Sigmoid colon (tissue), 4 donors: Measurements from ENCODE around the gene SEC62.

Source experiments
- EP300 ChIP-seq, 4 donors: sonication (generic); formaldehyde crosslinking; IDR thresholded peaks; one replicate each; pipeline ENCODE4 v1.6.1; 2017; ENCODE audit warnings: antibody characterized with exemption in 4 of 4
- POLR2A ChIP-seq, 2 donors: fragments of 450-650 bp; IDR thresholded peaks; one replicate each; pipeline ENCODE4 v1.6.1; 2016; ENCODE audit warnings: antibody characterized with exemption in 2 of 2, mild to moderate bottlenecking in 2 of 2, moderate library complexity in 2 of 2
- POLR2AphosphoS5 ChIP-seq, 4 donors: sonication (generic); formaldehyde crosslinking; IDR thresholded peaks; one replicate each; pipeline ENCODE4 v1.6.1; 2017; ENCODE audit warnings: antibody characterized with exemption in 4 of 4
- TF ChIP-seq, protein P1 (sequence below), 4 experiments: fragments of 450-650 bp in 3 of 4; fragments of 200-600 bp in 1 of 4; IDR thresholded peaks; one replicate each; pipeline ENCODE4 v1.5.1; 2016 to 2019; ENCODE audit warnings: antibody characterized with exemption in 4 of 4, mild to moderate bottlenecking in 3 of 4, moderate library complexity in 2 of 4

DNA sequence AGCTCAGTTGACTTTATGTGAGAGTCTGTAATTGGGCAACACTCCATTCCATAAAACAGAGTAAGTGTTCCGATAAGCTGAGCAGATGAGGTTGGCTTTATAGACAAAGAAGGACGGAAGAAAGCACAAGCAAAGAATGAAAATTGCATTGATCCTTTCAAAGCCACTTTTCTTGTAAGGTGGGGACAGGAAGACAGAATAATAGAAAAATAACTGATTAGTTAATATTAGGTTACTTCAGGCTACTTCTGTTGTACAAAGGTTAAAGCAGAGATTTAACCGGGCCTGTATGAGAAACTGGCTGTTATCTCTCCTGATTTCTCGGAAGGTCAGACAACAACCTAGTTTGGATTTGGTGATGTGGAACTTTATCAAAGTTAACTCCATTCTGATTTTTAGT is 55.7 kb downstream of the SEC62 start:
- TF ChIP-seq, protein P1, sequence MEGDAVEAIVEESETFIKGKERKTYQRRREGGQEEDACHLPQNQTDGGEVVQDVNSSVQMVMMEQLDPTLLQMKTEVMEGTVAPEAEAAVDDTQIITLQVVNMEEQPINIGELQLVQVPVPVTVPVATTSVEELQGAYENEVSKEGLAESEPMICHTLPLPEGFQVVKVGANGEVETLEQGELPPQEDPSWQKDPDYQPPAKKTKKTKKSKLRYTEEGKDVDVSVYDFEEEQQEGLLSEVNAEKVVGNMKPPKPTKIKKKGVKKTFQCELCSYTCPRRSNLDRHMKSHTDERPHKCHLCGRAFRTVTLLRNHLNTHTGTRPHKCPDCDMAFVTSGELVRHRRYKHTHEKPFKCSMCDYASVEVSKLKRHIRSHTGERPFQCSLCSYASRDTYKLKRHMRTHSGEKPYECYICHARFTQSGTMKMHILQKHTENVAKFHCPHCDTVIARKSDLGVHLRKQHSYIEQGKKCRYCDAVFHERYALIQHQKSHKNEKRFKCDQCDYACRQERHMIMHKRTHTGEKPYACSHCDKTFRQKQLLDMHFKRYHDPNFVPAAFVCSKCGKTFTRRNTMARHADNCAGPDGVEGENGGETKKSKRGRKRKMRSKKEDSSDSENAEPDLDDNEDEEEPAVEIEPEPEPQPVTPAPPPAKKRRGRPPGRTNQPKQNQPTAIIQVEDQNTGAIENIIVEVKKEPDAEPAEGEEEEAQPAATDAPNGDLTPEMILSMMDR (IDR thresholded peaks at IDR 0.05), result no peak
- TF ChIP-seq EP300 (IDR thresholded peaks at IDR 0.05) (no peak), POLR2A (IDR thresholded peaks at IDR 0.05) (no peak), POLR2AphosphoS5 (IDR thresholded peaks at IDR 0.05) (no peak)
